HCT116 (cell line): Measurements from ENCODE around the gene ACE2.

ENCODE experiments used
- EZH2phosphoT487 ChIP-seq: fragments of 200-600 bp; IDR thresholded peaks from 2 replicates; pipeline ENCODE4 v1.6.1; 2018; ENCODE audit warnings: antibody characterized with exemption, borderline replicate concordance
- POLR2A ChIP-seq: IDR thresholded peaks from 2 replicates; pipeline ENCODE4 v1.7.0; 2011; ENCODE audit warnings: borderline replicate concordance; ENCODE audit not compliant: insufficient read depth, insufficient read length; ENCODE audit errors: extremely low read depth
- SP1 ChIP-seq: IDR thresholded peaks from 2 replicates; pipeline ENCODE4 v1.6.1; 2012; ENCODE audit warnings: low read depth
- SRF ChIP-seq: IDR thresholded peaks from 2 replicates; pipeline ENCODE4 v1.6.1; 2012; ENCODE audit warnings: low read depth
- TF ChIP-seq, protein P1 (sequence below), 3 experiments: fragments of 200-600 bp in 1 of 3; sonication (generic) in 1 of 3; IDR thresholded peaks in 2 of 3; conservative IDR thresholded peaks in 1 of 3; 2 replicates each; pipeline ENCODE4 v1.5.1; 2012 to 2017; ENCODE audit warnings: low read depth in 2 of 3, low read length in 2 of 3, antibody characterized with exemption in 1 of 3, borderline replicate concordance in 1 of 3, control low read depth in 1 of 3, mild to moderate bottlenecking in 1 of 3, mixed read lengths in 1 of 3, mixed run types in 1 of 3, moderate library complexity in 1 of 3; ENCODE audit not compliant: insufficient read depth in 1 of 3

DNA sequence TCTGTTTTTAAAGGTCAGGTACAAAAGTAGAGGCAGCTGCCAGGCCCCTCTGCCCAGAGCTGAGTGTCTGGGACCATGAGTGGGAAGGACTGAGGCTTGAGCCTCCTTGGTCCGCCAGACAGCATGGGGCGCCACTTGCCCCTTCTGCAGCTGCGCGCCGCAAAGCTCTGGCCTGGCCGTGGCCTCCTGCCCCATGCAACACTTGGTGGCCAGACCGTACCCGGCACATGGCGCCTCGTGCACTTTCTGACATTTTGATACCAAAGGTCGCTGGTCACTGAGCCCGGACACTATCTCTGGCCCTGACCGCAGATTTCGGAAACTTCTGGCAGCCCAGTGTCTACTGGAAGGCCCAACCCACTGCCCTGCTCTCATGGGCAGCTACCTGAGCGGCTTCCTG, 45.3 kb upstream of the ACE2 start:
- TF ChIP-seq, protein P1, sequence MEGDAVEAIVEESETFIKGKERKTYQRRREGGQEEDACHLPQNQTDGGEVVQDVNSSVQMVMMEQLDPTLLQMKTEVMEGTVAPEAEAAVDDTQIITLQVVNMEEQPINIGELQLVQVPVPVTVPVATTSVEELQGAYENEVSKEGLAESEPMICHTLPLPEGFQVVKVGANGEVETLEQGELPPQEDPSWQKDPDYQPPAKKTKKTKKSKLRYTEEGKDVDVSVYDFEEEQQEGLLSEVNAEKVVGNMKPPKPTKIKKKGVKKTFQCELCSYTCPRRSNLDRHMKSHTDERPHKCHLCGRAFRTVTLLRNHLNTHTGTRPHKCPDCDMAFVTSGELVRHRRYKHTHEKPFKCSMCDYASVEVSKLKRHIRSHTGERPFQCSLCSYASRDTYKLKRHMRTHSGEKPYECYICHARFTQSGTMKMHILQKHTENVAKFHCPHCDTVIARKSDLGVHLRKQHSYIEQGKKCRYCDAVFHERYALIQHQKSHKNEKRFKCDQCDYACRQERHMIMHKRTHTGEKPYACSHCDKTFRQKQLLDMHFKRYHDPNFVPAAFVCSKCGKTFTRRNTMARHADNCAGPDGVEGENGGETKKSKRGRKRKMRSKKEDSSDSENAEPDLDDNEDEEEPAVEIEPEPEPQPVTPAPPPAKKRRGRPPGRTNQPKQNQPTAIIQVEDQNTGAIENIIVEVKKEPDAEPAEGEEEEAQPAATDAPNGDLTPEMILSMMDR (IDR thresholded peaks at IDR 0.05 in 2 of 3, conservative IDR thresholded peaks at IDR 0.05 in 1 of 3; ENCODE audit: borderline replicate concordance in 1 of 3, insufficient read depth in 1 of 3, low read depth in 2 of 3, low read length in 2 of 3) = no peak
- TF ChIP-seq POLR2A (no peak), SP1 (no peak), EZH2phosphoT487 (no peak), SRF (no peak)
